Ishikawa (cell line): ENCODE data around the gene SLC10A4.

Experiments used
- EGR1 ChIP-seq: IDR thresholded peaks from 2 replicates; pipeline ENCODE4 v1.6.1; 2012
- EP300 ChIP-seq: IDR thresholded peaks from 2 replicates; pipeline ENCODE4 v1.6.1; 2012; ENCODE audit warnings: borderline replicate concordance

DNA sequence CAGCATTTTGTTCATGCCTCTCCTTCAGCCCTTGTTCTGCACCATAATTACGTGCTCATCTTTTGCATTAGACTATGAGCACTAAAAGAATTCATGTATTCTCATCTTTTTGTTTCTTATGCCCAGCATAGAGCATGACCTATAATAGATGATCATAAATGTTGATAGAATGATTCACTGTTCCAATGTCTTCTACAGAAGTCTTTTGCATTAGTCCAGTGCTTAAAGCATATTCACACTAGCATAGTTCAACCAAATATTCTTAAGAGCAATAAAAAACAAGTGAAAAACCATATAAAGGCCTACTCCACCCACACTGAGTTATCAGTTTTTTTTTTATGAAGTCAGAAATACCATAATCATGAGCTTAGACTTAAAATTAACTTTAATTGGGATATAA is 36.5 kb upstream of the SLC10A4 start:
- TF ChIP-seq EGR1 (no peak), EP300 (no peak)
